Left renal cortex interstitium (tissue), 4 donors: ENCODE measurements around the gene ADAMTS19. TPM values are rescaled to one million over a fixed set of nuclear protein-coding genes. Genes with fewer than 3 reads are reported as not detected.
A peak's percentile ranks its signal among the peaks of the same experiment; 100 is the strongest.

ENCODE experiments used
- DNase-seq, 4 donors: peaks; one replicate each; pipeline ENCODE4 v3.0.0-alpha.2; 2013; ENCODE audit warnings: low read depth in 4 of 4, low spot score in 2 of 4, missing footprints in 1 of 4
- polyA plus RNA-seq, 4 donors: library from polyadenylated mRNA; unstranded; fragments of 120-200 nt; gene quantifications; one replicate each; pipeline ENCODE4 v1.2.1, GENCODE V29; 2013; ENCODE audit not compliant: insufficient read length in 4 of 4

ADAMTS19 gene
- polyA plus RNA-seq, 4 donors = 4.0 to 6.6 (median 6.2) TPM

GRCh38 chr5:129670957-129671500 is 210.9 kb downstream of the ADAMTS19 start:
- DNase-seq = no peak

GRCh38 chr5:129672006-129672405 is 211.9 kb downstream of the ADAMTS19 start:
- no peak for DNase-seq

- DNase-seq = no peak
These were observed 219.6 kb downstream of the ADAMTS19 start for GRCh38 chr5:129679671-129680070.

GRCh38 chr5:129687941-129688340 is 227.8 kb downstream of the ADAMTS19 start:
- DNase-seq = no peak

DNA sequence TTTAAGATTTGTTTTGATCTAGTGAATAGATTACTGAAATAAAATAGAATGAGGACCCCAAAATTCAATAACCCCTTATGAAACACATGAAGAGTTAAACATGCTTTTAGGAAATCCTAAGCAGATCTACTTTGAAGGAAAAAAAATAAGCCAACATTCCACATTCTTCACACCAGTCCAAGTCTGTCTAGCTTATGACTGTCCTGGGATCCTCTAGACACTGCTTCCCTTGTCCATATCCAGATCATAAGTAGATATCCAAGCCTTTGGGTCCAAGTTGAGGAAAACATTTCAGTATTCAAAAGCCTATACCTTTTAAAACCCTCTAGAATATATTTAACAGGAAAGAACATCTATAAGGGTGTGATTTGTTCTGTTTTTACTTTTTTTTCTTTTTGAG is 228.9 kb downstream of the ADAMTS19 start:
- no peak for DNase-seq

DNA sequence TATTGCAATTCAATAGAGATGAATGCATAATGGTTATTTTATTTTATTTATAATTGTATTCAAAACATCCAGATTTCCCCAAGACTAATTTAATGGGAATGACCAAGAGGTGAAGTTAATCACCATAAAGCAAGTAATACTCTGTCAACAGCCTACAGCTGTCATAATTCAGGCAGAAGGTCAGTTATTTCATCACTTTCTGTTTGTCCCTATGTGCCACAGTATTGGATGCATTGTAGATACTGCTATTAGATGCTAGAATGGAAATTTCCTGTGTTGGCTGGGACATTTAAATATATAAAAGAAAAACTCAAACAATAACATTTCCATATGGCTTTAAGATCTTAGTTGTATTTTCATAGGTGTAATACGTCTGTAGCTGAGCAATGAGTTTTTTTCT is 231.1 kb downstream of the ADAMTS19 start:
- no peak for DNase-seq

DNA sequence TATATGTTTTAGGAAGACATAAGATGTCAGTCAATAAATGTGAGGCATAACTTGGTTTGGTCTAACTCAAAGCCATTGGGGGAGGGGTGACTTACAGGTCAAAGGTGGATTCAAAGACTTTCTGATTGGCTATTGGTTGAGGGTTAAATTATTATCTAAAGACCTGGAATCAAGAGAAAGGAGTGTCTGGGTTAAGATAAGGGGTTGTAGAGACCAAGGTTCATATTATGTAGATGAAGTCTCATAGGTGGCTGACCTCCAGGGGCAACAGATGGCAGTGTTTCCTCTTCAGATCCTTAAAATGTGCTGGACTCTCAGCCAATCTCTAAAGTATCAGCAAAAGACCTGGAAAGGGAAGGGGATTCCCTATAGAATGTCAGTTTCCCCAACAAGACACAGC is 236.5 kb downstream of the ADAMTS19 start:
- no peak for DNase-seq

- no peak for DNase-seq
These were observed 238.6 kb downstream of the ADAMTS19 start for GRCh38 chr5:129698661-129699060.

DNA sequence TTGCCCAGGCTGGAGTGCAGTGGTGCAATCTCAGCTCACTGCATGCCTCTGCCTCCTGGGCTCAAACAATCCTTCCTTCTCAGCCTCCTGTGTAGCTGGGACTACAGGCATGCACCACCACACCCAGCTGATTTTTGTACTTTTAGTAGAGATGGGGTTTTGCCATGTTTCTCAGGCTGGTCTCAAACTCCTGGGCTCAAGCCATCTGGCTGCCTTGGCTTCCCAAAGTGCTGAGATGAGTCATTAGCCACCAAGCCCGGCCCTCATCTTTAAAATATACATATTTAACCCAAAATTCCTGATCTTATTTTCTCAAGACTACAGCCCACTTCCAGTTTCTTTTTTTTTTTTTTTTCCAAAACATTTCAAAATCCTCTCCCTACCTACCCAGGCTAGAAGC is 256.1 kb downstream of the ADAMTS19 start:
- no peak for DNase-seq

DNA sequence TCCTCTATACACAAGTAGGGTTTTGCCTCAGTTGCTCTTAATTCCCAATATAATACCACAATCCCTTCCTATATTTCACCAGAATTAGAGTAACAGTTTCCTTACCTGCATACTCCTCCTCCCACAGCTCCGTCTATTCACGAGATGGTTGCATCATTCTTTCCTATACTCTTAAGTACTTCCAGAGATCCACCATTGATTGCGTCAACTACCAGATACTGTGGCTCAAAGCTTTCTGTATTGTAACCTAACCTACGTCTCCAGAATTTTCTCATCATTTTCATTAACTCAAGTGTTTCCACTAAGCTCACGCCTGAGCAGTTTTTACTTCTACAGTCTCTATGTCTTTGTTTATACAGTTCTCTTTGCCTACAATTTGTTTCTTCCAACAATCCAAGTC is 256.6 kb downstream of the ADAMTS19 start:
- DNase-seq = no peak

- DNase-seq = no peak
These were observed 257.7 kb downstream of the ADAMTS19 start for GRCh38 chr5:129717751-129718310.

- peak in 1 of 4 donors; percentile 6 for DNase-seq
These were observed 258.5 kb downstream of the ADAMTS19 start for GRCh38 chr5:129718471-129719090.

DNA sequence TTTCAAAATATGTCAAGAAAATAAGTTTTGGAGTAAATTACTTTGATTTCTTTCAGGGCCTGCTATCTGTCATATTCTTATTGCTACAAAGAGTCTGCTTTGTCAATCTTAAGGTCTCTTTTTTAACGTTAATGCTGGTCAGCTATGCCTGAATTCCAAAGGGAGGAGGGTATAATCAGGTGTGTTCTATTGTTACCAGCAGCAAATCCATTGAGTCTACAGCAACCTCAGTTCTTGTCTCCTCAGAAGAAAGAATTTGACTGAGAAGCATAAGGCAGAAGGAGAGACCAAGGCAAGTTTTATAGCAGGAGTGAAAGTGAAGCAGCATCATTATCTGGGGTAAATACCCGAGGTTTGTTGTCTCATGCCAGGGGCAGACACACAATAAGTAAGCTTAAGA is 264.1 kb downstream of the ADAMTS19 start:
- no peak for DNase-seq

DNA sequence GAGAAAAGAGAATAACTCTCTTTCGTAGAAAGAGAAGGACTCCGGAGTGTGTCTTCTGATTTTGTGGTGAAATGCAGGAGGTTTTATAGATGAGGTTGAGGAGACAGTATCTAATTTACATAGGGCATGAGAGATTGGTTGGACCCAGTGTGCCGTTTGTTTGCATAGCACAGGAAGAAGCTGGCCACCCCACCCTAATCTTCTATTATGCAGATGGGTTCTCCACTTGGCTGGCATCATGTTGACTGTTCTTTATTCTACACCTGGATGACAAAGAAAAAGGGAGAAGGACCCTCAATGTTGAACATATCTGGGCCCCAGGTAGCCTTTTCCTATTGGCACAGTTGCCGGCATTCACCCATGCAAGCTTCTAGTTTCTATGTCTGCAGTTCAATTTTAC is 264.5 kb downstream of the ADAMTS19 start:
- no peak for DNase-seq

GRCh38 chr5:129739773-129740172 is 279.7 kb downstream of the ADAMTS19 start:
- DNase-seq = no peak

DNA sequence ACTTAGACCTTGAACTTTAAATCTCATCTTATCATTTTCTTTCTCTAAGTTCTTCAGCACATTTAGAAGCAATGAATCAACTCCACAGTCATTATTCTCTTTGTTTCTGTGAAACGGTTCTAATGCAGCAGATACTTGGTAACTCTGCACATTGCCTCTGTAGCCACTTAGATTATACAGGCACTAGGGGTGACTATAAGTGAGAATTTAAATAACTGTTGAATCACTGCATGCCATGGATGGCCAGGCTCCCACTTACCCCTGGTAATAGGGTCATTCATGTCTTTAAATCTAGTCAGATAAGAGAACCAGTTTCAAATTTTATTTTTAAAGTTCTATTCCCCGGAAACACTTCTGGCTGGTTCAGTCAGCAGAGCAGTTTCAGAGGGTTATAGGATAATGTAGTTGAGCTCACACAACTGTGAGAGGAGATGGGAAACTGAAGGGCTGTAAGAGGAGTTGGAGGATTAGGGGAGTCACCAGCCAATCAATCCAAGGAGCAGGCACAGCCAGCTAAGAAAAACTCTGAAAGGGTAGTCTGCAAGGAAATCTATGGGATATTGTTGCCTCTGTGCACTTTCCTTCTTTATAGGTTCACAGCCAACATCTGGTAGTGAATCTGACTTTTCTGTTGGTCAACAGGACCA is 283.6 kb downstream of the ADAMTS19 start:
- DNase-seq = no peak

GRCh38 chr5:129745997-129746396 is 285.9 kb downstream of the ADAMTS19 start:
- DNase-seq = no peak

DNA sequence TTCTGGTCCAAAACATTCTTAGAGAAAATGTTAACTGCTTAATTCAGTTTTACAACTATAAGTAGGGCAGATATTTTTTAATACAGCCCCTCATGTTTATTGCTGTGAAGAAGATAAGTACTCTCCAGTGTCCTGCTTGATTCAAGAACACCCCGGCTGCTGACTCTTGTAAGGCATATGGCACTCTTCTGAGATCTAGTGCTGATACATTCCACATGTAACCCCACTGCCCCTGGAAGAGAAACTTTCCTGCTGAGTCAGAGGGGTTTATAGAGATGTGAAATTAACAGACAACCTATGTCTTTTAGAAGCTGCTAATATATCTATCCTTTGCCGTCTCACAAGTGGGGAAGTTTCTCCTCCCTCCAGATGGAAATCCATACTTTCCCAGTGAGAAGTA is 286.8 kb downstream of the ADAMTS19 start:
- DNase-seq = no peak

DNA sequence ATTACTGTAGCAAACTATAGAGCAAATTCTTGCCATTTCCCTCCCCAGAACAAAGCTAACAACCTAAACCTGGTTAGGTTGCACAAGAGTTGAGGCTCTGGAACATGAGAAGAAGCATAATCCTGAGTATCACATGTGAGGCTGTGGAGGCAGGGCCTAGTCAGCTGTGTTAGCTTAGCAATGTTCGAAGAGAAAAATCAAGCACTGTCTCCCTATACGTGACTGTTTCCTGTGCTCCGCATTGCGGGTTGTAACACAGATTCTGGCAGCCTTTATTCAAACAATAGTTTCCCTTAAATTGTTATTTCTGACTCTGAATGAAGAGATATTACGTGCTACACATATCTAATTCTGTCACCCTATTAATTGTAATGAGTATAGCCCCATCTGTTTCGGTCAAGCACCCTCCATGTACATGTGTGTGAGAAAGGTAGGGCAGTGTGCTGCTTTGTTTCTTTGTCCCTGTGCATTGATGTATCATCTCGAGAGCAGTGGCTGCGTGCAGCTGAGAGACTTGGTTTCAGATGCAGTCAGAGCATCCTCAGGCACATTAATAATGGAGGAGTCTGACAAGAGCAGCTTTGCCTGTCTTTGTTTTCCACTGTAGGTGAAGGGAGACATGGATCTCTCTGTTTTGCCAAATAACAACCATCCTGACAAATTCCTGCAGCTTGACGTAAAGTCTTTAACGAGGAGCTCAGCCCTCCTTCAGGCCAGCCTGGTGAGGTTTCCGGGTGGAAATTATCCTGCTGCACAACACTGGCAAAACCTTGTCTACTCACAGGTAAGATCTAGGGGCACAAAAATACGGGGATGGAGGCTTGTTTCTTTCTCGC is 287.7 kb downstream of the ADAMTS19 start, which contains the start of gene MINAR2:
TSS of gene MINAR2 (plus strand) at position 523 of the 836 bp plus-strand sequence. CDS start at position 620, 97 bp downstream.
- DNase-seq = no peak

DNA sequence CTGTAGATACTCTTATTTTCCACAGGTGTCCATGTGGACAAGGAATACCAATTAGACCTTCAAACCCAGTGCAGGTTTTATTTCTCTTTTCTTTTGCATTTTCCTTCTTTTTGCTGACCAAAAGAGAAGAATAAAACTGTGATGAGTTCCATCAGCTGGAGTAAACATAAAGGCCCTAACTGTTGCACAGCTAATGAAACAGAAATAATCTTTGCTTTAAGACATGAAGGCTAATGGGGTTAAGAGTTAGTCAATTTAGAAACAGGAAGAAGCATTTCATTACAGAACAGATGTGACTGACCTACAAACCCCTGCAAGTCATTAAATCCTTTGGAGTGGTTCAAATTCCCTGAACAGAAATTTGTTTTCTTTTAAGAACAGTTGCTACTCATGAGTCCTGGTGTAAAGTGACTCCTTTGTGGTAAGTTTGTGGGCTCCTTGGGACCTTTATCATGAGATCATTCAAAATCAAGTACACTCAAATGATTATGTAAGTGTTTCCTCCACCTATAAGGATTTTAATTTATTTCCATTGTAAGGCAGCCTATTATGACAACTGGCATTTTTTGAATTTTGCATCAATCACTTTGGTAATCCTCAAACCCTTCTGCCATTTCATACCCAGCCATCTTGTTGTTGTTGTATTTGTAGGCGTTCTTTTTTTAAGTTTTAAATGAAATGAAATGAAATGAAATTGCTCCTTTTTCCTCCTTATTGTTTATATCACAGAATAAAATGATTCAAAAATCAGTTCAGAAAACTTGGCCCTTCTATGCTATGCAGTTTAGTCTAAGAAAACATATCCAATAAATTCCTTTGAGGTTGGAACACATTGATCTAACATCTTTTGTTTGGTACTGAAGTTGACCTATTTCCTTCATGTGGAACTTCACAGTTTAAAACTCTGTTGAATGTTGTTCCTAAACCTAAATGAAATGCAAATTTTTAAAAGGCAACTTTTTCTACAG is 289.1 kb downstream of the ADAMTS19 start:
- no peak for DNase-seq
